Ovary (tissue), 9 donors: ENCODE data around the gene TNS1. TPM values are rescaled to one million over a fixed set of nuclear protein-coding genes. Genes with fewer than 3 reads are reported as not detected.

Experiments
- DNase-seq, 5 donors: peaks; one replicate each; pipeline ENCODE4 v3.0.0-alpha.2; 2019 to 2020
- H3K27ac ChIP-seq, 2 donors: fragments of 200-600 bp; one replicate each; pipeline versions ENCODE4 v1.5.1 to v1.8.0; 2019 to 2022
- H3K27me3 ChIP-seq: fragments of 200-600 bp; one replicate; pipeline ENCODE4 v1.8.0; 2022
- H3K36me3 ChIP-seq: fragments of 200-600 bp; sonication (generic); one replicate; pipeline ENCODE4 v1.5.1; 2019
- H3K4me1 ChIP-seq: one replicate; pipeline ENCODE4 v1.8.1; 2013; ENCODE audit warnings: mild to moderate bottlenecking, moderate library complexity; ENCODE audit not compliant: insufficient read depth
- H3K4me3 ChIP-seq: fragments of 200-600 bp; sonication (generic); one replicate; pipeline ENCODE4 v1.5.1; 2017
- H3K9me3 ChIP-seq, 2 donors: fragments of 200-600 bp in 1 of 2; sonication (generic) in 1 of 2; one replicate each; pipeline versions ENCODE4 v1.5.1 to v1.8.1; 2013 to 2019; ENCODE audit warnings: mild to moderate bottlenecking in 1 of 2, moderate library complexity in 1 of 2
- EP300 ChIP-seq: sonication (generic); formaldehyde crosslinking; IDR thresholded peaks from one replicate; pipeline ENCODE4 v1.6.1; 2017; ENCODE audit warnings: antibody characterized with exemption
- POLR2A ChIP-seq: fragments of 450-650 bp; IDR thresholded peaks from one replicate; pipeline ENCODE4 v1.6.1; 2017; ENCODE audit warnings: antibody characterized with exemption, mild to moderate bottlenecking, moderate library complexity
- WGBS, 3 donors: extraction: QIAGEN DNeasy Blood & Tissue Kit in 1 of 3; methylation state at CpG; one replicate each; pipeline versions ENCODE4 v1.1.5 to v1.1.7; 2013 to 2017; 5-methylcytosine and 5-hydroxymethylcytosine counted together
- intact Hi-C, 4 donors: fragments of 100-400 bp; cut with DNase I; formaldehyde crosslinking; loops; one replicate each; pipeline versions ENCODE4 v1.11.0 to v1.15.1; 2022 to 2023
- polyA plus RNA-seq, 2 donors: library from polyadenylated mRNA; stranded (reverse); fragments of 200-250 nt in 1 of 2; fragments of 350-450 nt in 1 of 2; fragmentation: Illumina TruSeq in 1 of 2; extraction: RNeasy Lipid Tissue Mini Kit (QIAGEN cat#74804) in 1 of 2; gene quantifications; one replicate each; pipeline ENCODE4 v1.2.3, GENCODE V29; 2013 to 2014
- total RNA-seq, 7 donors: library from RNA; depleted of rRNA in 2 of 7; stranded (reverse); fragments of >200 nt in 2 of 7; fragmentation: NEBNext Ultra II Directional in 3 of 7; extraction: Animal tissue kit (Norgen Biotek cat#: 25700) in 3 of 7; gene quantifications; one replicate each; pipeline versions ENCODE4 v1.1.0 to v1.2.4, GENCODE V29; 2016 to 2023
- TF ChIP-seq, protein P1 (sequence below), 3 donors: fragments of 450-650 bp in 2 of 3; fragments of 200-600 bp in 1 of 3; IDR thresholded peaks; one replicate each; pipeline versions ENCODE4 v1.5.1 to v1.8.0; 2016 to 2022; ENCODE audit warnings: antibody characterized with exemption in 3 of 3, mild to moderate bottlenecking in 1 of 3
- donor health status: DM: no; HTN: no; CAD: no; lungs with moderate emphysema.
- donor health status: DM: no; HTN: no; CAD: no.
- donor health status: Bipolar disorder and iron deficiency.
- donor health status: DM: yes; HTN: yes; CAD: no.
- donor health status: DM: no; HTN: no; CAD: no.
- donor health status: DM: yes; HTN: yes; CAD: no.

Gene TNS1
- total and polyA plus RNA-seq, 9 donors = 140 to 568 (median 356) TPM

- no peak for DNase-seq
- 30 to 40% (median 39%) methylated on average over 6 of the region's 6 CpGs for WGBS, 3 donors
- Histone ChIP-seq H3K9me3 (no peaks in the 10 kb centered on the region), H3K36me3 (no peaks in the 10 kb centered on the region), H3K4me3 (no peak overlapping the region), H3K27me3 (no peaks in the 10 kb centered on the region), H3K4me1 (peaks cover 47% of the 10 kb centered on the region), H3K27ac (no peak overlapping the region)
- TF ChIP-seq EP300 (no peak), POLR2A (no peak)
- TF ChIP-seq, protein P1, sequence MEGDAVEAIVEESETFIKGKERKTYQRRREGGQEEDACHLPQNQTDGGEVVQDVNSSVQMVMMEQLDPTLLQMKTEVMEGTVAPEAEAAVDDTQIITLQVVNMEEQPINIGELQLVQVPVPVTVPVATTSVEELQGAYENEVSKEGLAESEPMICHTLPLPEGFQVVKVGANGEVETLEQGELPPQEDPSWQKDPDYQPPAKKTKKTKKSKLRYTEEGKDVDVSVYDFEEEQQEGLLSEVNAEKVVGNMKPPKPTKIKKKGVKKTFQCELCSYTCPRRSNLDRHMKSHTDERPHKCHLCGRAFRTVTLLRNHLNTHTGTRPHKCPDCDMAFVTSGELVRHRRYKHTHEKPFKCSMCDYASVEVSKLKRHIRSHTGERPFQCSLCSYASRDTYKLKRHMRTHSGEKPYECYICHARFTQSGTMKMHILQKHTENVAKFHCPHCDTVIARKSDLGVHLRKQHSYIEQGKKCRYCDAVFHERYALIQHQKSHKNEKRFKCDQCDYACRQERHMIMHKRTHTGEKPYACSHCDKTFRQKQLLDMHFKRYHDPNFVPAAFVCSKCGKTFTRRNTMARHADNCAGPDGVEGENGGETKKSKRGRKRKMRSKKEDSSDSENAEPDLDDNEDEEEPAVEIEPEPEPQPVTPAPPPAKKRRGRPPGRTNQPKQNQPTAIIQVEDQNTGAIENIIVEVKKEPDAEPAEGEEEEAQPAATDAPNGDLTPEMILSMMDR (IDR thresholded peaks at IDR 0.05) = no peak
- intact Hi-C loops = loop anchor here in 1 of 4 donors (10.0 kb wide), 1 partner anchor 49 kb away; no protein-coding TSS in a partner anchor
Observed at GRCh38 chr2:217853301-217853881, 149.4 kb downstream of the TNS1 start.

DNA sequence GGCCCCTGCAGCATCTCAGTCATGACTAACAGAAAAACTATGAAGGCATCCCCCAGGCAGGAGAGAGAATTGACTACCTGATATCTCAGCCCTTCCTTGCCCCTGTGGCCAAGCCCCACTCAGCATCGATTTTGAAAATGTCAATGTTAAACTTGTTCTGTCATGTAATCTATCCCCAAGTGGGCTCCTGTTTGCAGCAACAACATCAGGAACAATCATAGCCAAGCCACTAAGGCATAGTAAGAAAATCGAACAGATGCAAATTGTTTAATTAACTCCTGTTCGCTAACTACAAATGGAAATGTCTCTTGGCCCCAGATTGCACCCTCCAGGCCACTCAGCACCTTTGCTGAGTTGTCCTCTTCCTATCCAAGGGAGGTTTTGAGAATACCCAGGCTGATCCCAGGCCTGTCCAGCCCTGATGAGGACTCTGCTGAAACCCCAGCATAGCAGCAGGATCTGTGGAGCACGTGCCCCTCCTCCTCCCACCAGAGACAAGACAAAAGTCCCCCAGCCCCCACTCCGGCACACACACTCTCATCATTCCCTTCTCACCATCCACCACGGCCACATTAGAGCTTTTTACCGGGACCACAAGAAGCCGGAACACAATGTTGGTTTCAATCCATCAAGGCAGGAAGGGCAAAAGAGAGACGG lies 150.1 kb downstream of the TNS1 start:
- Histone ChIP-seq H3K9me3 (no peaks in the 10 kb centered on the region), H3K27me3 (no peaks in the 10 kb centered on the region), H3K27ac (peak overlapping the region in 1 of 2 donors; percentile 0), H3K4me3 (no peak overlapping the region), H3K36me3 (peaks cover 3% of the 10 kb centered on the region), H3K4me1 (peaks cover 40% of the 10 kb centered on the region)
- DNase-seq = no peak
- TF ChIP-seq POLR2A (no peak), EP300 (no peak)
- TF ChIP-seq, protein P1 (IDR thresholded peaks at IDR 0.05) = no peak
- 66 to 69% (median 67%) methylated on average over 9 of the region's 9 CpGs for WGBS, 3 donors
- intact Hi-C loops = loop anchor here in 1 of 4 donors (10.0 kb wide), 1 partner anchor 48 kb away; no protein-coding TSS in a partner anchor

DNA sequence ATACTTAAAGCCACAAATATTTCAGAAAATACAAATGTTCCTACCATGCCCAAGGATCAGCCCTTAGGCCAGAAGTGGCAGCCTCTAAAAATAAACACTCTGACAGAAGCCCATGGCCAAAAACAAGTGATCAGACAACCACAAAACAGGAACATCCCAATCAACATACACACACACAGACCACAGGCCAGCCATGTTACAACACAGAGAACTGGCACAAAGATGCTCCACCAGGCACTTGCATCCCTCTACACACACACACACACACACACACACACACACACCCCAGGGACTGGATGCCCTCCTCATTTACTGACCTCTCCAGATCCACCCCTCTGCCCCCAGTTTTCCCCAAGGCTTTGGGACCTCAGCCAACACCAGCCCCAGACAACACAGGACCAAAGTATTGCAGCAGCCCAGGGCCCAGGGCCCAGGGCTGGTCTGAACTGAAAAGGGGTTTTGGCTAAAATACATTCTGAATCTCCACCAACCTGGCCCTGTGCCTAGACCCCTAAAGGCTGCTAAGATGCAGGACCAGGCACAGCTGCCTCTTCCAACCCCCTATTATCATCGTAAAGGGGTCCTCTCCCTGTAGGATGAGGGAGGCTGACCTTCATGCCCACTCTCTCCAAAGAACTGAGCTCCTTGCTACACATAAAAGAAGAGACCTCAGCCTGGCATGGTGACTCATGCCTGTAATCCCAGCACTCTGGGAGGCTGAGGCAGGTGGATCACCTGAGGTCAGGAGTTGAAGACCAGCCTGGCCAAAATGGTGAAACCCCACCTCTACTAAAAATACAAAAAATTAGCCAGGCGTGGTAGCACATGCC lies 151.4 kb downstream of the TNS1 start:
- no peaks in the 10 kb centered on the region for H3K9me3 ChIP-seq
- no peaks in the 10 kb centered on the region for H3K27me3 ChIP-seq
- peaks cover 33% of the 10 kb centered on the region for H3K4me1 ChIP-seq
- peak overlapping the region; percentile 21 to 61 for H3K27ac ChIP-seq
- peaks cover 4% of the 10 kb centered on the region for H3K36me3 ChIP-seq
- intact Hi-C loops = loop anchor here in 1 of 4 donors (10.0 kb wide), 1 partner anchor 47 kb away; no protein-coding TSS in a partner anchor
- no peak overlapping the region for H3K4me3 ChIP-seq
- WGBS, 3 donors = 48 to 85% (median 58%) methylated on average over 2 of the region's 2 CpGs
- DNase-seq = peak; percentile 58 to 76 (median 64)
- TF ChIP-seq EP300 (no peak), POLR2A (no peak)
- TF ChIP-seq, protein P1 (IDR thresholded peaks at IDR 0.05) = no peak

DNA sequence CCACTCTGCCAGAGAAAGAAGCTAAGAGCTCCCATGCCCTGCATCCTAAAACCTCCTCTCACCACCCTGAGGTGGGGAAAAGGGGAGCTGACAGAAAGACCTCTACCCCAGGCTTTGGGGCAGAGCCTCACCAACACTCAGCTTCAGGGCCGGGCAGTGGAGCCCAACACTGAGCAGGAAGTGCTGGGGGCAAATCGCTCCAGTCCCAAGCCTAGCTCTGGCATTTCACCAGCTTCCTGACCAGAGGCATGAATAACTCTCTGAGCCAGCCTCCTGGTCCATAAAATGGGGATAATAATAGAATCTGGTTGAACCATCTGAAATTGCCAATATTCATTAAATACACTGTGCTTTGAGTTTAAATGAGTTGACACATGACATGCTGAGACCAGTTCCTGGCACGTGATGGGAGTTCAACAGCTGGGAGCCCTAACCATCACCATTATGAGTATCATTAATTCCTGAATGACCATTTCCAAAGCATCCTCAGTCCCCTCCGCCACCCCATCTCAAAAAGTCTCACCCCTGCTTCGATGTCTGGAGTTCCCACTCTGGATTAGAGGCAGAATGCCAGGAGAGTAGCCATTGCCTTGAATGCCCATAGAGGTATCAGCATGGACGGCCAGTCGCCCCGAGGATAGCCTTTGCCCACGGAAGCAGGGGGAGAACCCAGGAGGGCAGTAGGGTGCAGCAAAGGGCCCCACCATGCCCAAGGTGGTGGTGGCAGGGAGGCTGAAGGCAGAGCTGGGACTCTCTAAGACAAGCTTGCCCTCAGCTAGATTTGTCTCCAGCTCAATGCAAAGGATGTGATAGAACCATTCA lies 153.4 kb downstream of the TNS1 start:
- no peak overlapping the region for H3K4me3 ChIP-seq
- no peaks in the 10 kb centered on the region for H3K27me3 ChIP-seq
- 78 to 85% (median 85%) methylated on average over 9 of the region's 9 CpGs for WGBS, 3 donors
- H3K36me3 ChIP-seq = peaks cover 4% of the 10 kb centered on the region
- H3K4me1 ChIP-seq = peaks cover 31% of the 10 kb centered on the region
- intact Hi-C loops = no loop called here
- DNase-seq = no peak
- H3K27ac ChIP-seq = peak overlapping the region in 1 of 2 donors; percentile 3
- TF ChIP-seq, protein P1 (IDR thresholded peaks at IDR 0.05) = no peak
- TF ChIP-seq EP300 (no peak), POLR2A (no peak)
- no peaks in the 10 kb centered on the region for H3K9me3 ChIP-seq
